ENCODE results near the gene CRIM1. TPM values are rescaled to one million over a fixed set of nuclear protein-coding genes. Genes with fewer than 3 reads are reported as not detected.
A peak's percentile ranks its signal among the peaks of the same experiment; 100 is the strongest.

The CRIM1 gene
- total RNA-seq, 1 experiment from 2014 or later = 27.6 TPM

DNA sequence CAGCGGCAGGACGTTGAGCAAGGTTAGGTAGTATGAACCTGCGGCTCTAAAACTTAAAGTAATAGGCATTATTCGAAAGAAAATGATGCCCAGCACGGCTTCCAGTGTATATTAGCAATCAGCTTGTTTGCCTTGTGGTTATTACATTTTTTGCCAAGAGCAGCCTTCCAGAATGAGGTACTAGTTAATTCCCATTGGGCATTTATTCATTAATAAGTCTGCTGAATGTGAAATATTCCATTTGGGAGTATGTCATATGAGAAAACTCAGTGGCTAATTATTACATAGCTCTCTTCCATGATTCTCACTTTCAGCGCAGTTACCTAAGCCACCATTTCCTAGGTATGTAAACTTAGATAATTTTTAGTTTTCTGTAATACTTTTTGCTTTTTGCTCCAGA lies 12.9 kb downstream of the CRIM1 start:
- Histone ChIP-seq H3K14ac (ENCODE audit: insufficient read depth, low read length) (no peak overlapping the region), H2BK120ac (ENCODE audit: low read depth, low read length, poor library complexity, severe bottlenecking) (no peak overlapping the region), H3K23me2 (ENCODE audit: insufficient read length, low read depth, low read length, poor library complexity, severe bottlenecking) (no peaks in the 10 kb centered on the region), H3K4me1 (ENCODE audit: insufficient read depth, low read length) (peaks cover 40% of the 10 kb centered on the region), H3K79me2 (ENCODE audit: insufficient read depth, low read length) (peaks cover 61% of the 10 kb centered on the region), H4K5ac (ENCODE audit: insufficient read length, low read depth, low read length) (no peak overlapping the region), H3K56ac (ENCODE audit: insufficient read length, low read depth, low read length) (no peak overlapping the region), H3K23ac (ENCODE audit: insufficient read length, low read depth, low read length) (no peak overlapping the region), H2AFZ (ENCODE audit: low read length) (no peak overlapping the region), H3K27me3 (ENCODE audit: insufficient read depth, low read length) (no peaks in the 10 kb centered on the region), H3T11ph (ENCODE audit: low read length) (no peak overlapping the region), H2BK5ac (ENCODE audit: insufficient read length, low read length) (no peak overlapping the region), H4K20me1 (ENCODE audit: control insufficient read depth, insufficient read depth, insufficient read length) (no peaks in the 10 kb centered on the region), H2BK15ac (ENCODE audit: low read depth, low read length) (no peak overlapping the region), H3K18ac (ENCODE audit: insufficient read length, low read depth, low read length) (no peak overlapping the region), H3K9me3 (ENCODE audit: control insufficient read depth, low read depth, low read length) (no peaks in the 10 kb centered on the region), H3K27ac (ENCODE audit: insufficient read length, low read depth, low read length) (peak overlapping the region; percentile 87), H2BK12ac (ENCODE audit: insufficient read length, low read depth, low read length) (no peak overlapping the region), H2AK5ac (ENCODE audit: insufficient read length, low read length) (no peak overlapping the region), H4K8ac (replicated peaks; ENCODE audit: insufficient read length, low read depth, low read length) (no peak overlapping the region), H3K4ac (ENCODE audit: low read depth, low read length) (no peak overlapping the region), H3K9ac (ENCODE audit: extremely low read depth, insufficient read length, low read length) (peak overlapping the region; percentile 25), H3K79me1 (ENCODE audit: insufficient read depth, low read depth, low read length, poor library complexity, severe bottlenecking) (peaks cover 3% of the 10 kb centered on the region), H3K4me2 (ENCODE audit: insufficient read depth, insufficient read length, low read length) (peak overlapping the region; percentile 15), H4K91ac (ENCODE audit: insufficient read length, low read depth, low read length) (no peak overlapping the region), H2BK20ac (ENCODE audit: low read depth, low read length, poor library complexity, severe bottlenecking) (no peak overlapping the region)
- Mint-ChIP-seq H3K4me3 (no peak overlapping the region), H3K36me3 (ENCODE audit: insufficient read depth in 1 of 3, low read depth in 3 of 3) (no peaks in the 10 kb centered on the region), H3K4me1 (peaks cover 92 to 93% of the 10 kb centered on the region in 2 experiments), H3K27ac (peak overlapping the region in 1 of 3 experiments; percentile 78; a peak in 2 of 7 replicates), H3K9me3 (no peaks in the 10 kb centered on the region), H3K27me3 (ENCODE audit: low read depth) (no peaks in the 10 kb centered on the region)
- DNase-seq = no peak
- no peak for TF ChIP-seq CTCF (conservative IDR thresholded peaks at IDR 0.05)
- WGBS (ENCODE audit: extremely low coverage, insufficient read length, low lambda C conversion rate) = no CpG with 5 or more reads among the region's 6 CpGs
